NCI-H1417 (cell line): ENCODE measurements around the gene PPP1R3E.

Source experiments
- DNase-seq, 3 experiments: peaks; one replicate each; lab custom pipeline; 2025; lab: John Stamatoyannopoulos, UW

PPP1R3E gene

GRCh38 chr14:23322568-23323517 lies 20.2 kb upstream of the PPP1R3E start:
- DNase-seq, result no peak

- peak in 2 of 3 experiments; percentile 68 to 77 for DNase-seq
Observed at GRCh38 chr14:23321572-23322547, 19.2 kb upstream of the PPP1R3E start.

GRCh38 chr14:23320584-23321571 lies 18.2 kb upstream of the PPP1R3E start, which contains the start of gene PABPN1:
TSS of gene PABPN1 (plus strand) at chr14:23321457. CDS start at chr14:23321470, 13 bp downstream.
- DNase-seq, result peak; percentile 100

DNA sequence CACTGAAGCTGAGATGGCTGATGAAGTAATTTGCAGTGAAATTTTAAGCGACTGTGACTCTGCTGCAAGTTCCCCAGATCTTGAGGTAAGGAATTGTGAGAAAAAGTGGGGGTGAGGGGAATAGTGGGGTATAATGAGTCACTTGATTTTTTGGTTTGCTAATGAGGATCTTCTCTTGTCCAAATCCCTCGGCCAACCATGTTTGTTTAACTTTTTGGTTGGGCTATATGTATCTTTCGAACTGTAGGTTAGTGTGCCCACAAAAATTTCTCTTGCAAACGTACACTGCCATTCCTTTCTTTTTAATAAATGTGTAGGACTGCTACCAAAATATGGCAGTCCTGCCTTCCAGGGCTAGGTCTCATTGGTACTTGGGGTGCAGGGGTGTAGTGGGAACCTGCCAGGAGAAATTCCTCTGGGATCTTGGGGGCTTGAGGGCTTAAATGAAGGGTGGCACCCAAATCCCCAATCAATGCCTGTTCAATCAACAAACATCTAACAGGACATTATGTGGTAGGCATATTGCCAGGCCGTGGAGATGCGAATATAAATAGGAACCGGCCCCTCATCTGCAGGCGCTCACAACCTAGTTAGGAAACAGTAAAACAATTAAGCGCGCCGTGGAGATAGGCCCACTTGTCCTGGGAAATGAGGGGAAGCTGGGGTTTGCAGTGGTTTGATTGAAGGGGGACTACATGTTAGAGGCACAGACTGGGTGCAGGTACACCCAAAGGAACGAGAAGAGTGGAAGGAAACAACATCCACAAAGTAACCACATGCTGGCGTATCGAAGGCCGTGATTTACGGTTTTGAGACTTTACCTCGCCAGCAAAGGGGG lies 17.3 kb upstream of the PPP1R3E start:
- no peak for DNase-seq

DNA sequence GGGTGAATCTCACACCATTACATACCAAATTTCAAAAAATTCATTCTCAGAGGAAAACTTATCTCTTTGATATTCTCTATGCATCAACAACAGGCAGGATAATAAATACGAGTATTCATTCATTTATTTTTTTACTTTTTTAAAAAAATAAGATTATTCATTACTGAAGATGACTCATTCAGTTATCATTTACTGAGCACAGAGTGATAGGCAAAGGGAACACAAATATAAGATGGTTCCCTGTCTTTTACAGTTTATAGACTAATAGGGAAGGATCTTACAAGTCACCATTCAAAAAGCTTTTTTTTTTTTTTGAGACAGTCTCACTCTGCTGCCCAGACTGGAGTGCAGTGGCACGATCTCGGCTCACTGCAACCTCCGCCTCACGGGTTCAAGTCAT lies 13.6 kb upstream of the PPP1R3E start:
- no peak for DNase-seq

DNA sequence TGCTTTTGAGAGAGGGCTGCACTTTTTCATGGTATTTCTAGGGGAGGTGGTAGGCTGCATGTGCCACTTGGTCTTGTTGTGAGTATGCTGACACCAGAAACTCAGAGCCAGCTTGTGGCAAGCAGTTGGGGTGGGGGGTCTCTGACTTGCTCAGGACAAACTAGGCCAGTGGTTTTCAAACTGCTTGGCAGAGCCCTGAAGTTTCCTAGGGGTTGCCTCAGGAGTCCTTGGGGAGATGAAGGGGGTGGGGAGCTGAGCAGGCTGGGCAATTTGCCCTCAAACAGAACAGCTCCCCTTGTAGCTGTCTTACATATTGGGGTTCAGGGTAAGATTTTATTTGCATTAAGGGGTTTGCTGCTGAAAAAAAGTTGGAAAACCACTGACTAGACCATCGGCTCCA lies 7.9 kb upstream of the PPP1R3E start:
- DNase-seq, result no peak

GRCh38 chr14:23308721-23309445 lies 6.2 kb upstream of the PPP1R3E start:
- DNase-seq, result no peak

DNA sequence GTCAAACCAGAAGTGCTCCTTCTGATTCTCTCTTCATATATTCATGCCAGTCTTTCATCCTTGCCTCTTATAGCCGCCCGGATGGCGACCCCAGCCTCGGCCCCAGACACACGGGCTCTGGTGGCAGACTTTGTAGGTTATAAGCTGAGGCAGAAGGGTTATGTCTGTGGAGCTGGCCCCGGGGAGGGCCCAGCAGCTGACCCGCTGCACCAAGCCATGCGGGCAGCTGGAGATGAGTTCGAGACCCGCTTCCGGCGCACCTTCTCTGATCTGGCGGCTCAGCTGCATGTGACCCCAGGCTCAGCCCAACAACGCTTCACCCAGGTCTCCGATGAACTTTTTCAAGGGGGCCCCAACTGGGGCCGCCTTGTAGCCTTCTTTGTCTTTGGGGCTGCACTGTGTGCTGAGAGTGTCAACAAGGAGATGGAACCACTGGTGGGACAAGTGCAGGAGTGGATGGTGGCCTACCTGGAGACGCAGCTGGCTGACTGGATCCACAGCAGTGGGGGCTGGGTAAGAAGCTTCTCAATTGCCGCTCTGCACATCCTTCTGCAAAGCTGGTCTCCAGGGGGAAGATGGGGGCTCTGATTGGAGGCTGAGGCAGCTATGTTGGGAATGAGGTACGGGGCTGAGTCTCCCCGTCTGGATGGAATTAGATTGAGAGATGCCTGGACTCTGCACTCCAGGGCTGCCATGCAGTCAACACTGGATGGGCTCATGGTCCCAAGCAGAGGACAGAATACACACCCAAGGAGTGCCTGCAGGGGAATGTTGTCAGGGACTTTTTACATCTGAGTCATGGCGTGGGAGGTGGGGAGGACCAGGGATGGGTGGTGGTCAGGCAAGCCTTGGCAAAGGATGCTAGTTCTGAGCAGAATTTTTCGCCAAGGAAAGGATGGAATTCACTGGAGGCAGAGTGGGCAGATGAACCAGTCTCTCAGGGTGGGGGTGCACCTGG lies 5.3 kb upstream of the PPP1R3E start:
- DNase-seq, result no peak

- DNase-seq, result no peak
Observed at GRCh38 chr14:23307146-23307530, 4.5 kb upstream of the PPP1R3E start.

- peak; percentile 86 to 94 (median 92) for DNase-seq
Observed at GRCh38 chr14:23306412-23307145, 3.9 kb upstream of the PPP1R3E start, which contains the start of gene BCL2L2. TSS of gene BCL2L2 (plus strand) at chr14:23306833. CDS start at chr14:23307768, 935 bp downstream.

DNA sequence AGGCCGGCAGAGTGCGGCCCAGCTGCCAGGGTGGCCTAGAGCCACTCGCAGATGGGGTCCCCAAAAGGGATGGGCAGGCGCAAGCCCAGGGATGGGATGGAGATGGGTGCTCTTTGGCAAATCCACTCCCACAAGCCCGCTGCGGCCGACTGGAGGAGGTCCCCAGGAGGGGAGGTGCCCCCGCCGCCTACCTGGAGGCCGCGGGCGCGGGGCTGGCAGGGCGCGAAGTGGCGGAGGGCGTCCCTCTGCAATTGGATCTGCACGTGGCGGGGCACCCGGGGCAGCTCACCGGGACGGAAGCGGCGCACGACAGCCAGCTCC lies 730 bp downstream of the PPP1R3E start:
- peak in 1 of 3 experiments; percentile 96 for DNase-seq

GRCh38 chr14:23301288-23301968 lies 1.2 kb downstream of the PPP1R3E start:
- peak; percentile 99 to 100 (median 99) for DNase-seq

DNA sequence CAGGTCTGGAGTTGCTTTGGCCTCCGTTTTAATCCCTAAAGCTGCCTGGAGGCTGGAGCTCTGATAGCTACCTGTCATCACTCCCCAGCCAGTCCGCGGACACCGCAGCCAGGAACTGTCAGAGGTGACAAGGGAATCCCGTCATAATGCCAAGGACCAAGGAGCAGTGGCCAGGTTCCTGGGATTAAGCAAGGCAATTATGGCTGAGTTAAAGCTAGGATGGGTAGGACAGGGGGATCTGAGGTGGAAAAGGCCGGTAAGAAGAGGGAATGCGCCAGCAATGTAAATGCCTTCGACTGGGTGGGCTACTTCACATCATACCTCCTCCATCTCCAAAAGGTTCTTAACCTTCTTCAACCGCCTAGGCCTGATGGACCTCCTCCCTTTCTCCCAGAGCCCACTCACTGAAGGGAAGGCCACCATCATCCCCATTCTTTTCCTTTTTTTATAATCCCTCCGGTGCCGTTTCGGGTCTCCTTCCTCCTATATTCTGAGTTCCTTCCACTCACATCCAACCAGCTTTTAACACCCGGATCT lies 1.9 kb downstream of the PPP1R3E start:
- DNase-seq, result peak; percentile 40 to 77 (median 67)

- peak in 1 of 3 experiments; percentile 60 for DNase-seq
Observed at GRCh38 chr14:23299986-23300686, 2.5 kb downstream of the PPP1R3E start.

GRCh38 chr14:23299211-23299957 lies 3.3 kb downstream of the PPP1R3E start:
- DNase-seq, result peak in 1 of 3 experiments; percentile 58
